Panc1 (cell line): ENCODE measurements around the gene BTLA. TPM values are rescaled to one million over a fixed set of nuclear protein-coding genes. Genes with fewer than 3 reads are reported as not detected.

ENCODE experiments used
- ATAC-seq: fragments of 200-7000 bp; cut with Tn5 transposase; 2 replicates; pipeline ENCODE4 v1.9.1; 2020; ENCODE audit warnings: mild to moderate bottlenecking, moderate library complexity
- BruUV-seq: library from RNA; stranded (reverse); fragments of 400-500 nt; replicated peaks from 2 replicates; lab custom pipeline; 2021; lab: Mats Ljungman, UMichigan
- CTCF ChIA-PET: fragments of 300-600 bp; sonication (Branson Sonifier 250); formaldehyde crosslinking; loops from one replicate; lab custom pipeline; 2022; ENCODE audit warnings: antibody characterized with exemption; lab: Charles Lee
- POLR2A ChIA-PET: fragments of 300-600 bp; sonication (Branson Sonifier 250); formaldehyde crosslinking; loops from one replicate; lab custom pipeline; 2022; ENCODE audit warnings: antibody characterized with exemption; lab: Charles Lee
- DNase-seq: peaks from one replicate; pipeline ENCODE4 v3.0.0-alpha.2; 2010; ENCODE audit warnings: low read depth, low spot score
- H3K27ac ChIP-seq: 2 replicates; pipeline ENCODE4 v1.5.1; 2011; ENCODE audit warnings: mild to moderate bottlenecking, low read length, inconsistent platforms
- H3K27me3 ChIP-seq: fragments of 200-500 bp; sonication (Bioruptor generic); 2 replicates; pipeline ENCODE4 v1.6.0; 2014; ENCODE audit warnings: low read length, inconsistent platforms; ENCODE audit not compliant: control insufficient read depth, insufficient read depth
- H3K36me3 ChIP-seq: fragments of 200-500 bp; sonication (Bioruptor generic); 2 replicates; pipeline ENCODE4 v1.5.1; 2014; ENCODE audit warnings: inconsistent platforms, mild to moderate bottlenecking, low read length, moderate library complexity; ENCODE audit not compliant: control insufficient read depth, insufficient read depth
- H3K4me1 ChIP-seq: 2 replicates; pipeline ENCODE4 v1.5.1; 2011; ENCODE audit warnings: inconsistent platforms, mild to moderate bottlenecking, low read length, moderate library complexity; ENCODE audit not compliant: control insufficient read depth, insufficient read depth
- H3K4me3 ChIP-seq, 2 experiments: 2 replicates each; pipeline ENCODE4 v1.5.1; 2011 to 2012; ENCODE audit warnings: low read depth in 2 of 2, low read length in 2 of 2, mild to moderate bottlenecking in 2 of 2, inconsistent platforms in 1 of 2, moderate library complexity in 1 of 2
- H3K9me3 ChIP-seq: fragments of 200-500 bp; sonication (Bioruptor generic); 2 replicates; pipeline ENCODE4 v1.5.1; 2014; ENCODE audit warnings: low read depth, mild to moderate bottlenecking, inconsistent platforms, low read length, moderate library complexity; ENCODE audit not compliant: control insufficient read depth, insufficient read depth
- CTCF ChIP-seq: fragments of 450-650 bp; IDR thresholded peaks from 2 replicates; pipeline ENCODE4 v1.5.1; 2017; ENCODE audit warnings: mild to moderate bottlenecking
- POLR2AphosphoS5 ChIP-seq: IDR thresholded peaks from 2 replicates; pipeline ENCODE4 v1.6.1; 2012; ENCODE audit warnings: mild to moderate bottlenecking, low read depth, low read length, moderate library complexity
- REST ChIP-seq, 2 experiments: IDR thresholded peaks; 2 replicates each; pipeline ENCODE4 v1.6.1; 2011 to 2012; ENCODE audit warnings: low read depth in 2 of 2, control low read depth in 1 of 2, low read length in 1 of 2, mild to moderate bottlenecking in 1 of 2, moderate library complexity in 1 of 2; ENCODE audit not compliant: insufficient read depth in 1 of 2
- SIN3A ChIP-seq: IDR thresholded peaks from 2 replicates; pipeline ENCODE4 v1.6.1; 2012; ENCODE audit warnings: low read depth, mild to moderate bottlenecking, low read length, moderate library complexity, borderline replicate concordance; ENCODE audit not compliant: insufficient read depth
- TCF7L2 ChIP-seq: IDR thresholded peaks from 2 replicates; pipeline ENCODE4 v1.6.1; 2011; ENCODE audit warnings: mild to moderate bottlenecking, low read depth, low read length, inconsistent platforms
- in situ Hi-C: cut with HindIII; loops from 2 replicates; pipeline ENCODE4 v1.10.0; 2016; ENCODE audit warnings: low sequenced_read_pairs, low pct_unique_long_range_greater_than_20kb
- intact Hi-C: fragments of 100-400 bp; cut with micrococcal nuclease; formaldehyde crosslinking; loops from one replicate; pipeline ENCODE4 v1.10.0; 2022; ENCODE audit not compliant: unreplicated experiment
- total RNA-seq: library from RNA; stranded (reverse); gene quantifications from one replicate; pipeline ENCODE4 v1.2.1, GENCODE V29; 2021; ENCODE audit not compliant: unreplicated experiment

BTLA gene
- total RNA-seq, 1 experiment from 2014 or later, result not detected

GRCh38 chr3:112437146-112438022 is 61.9 kb downstream of the BTLA start:
- Histone ChIP-seq H3K27me3 (no peaks in the 10 kb centered on the region), H3K4me1 (no peaks in the 10 kb centered on the region), H3K36me3 (no peaks in the 10 kb centered on the region), H3K9me3 (no peaks in the 10 kb centered on the region), H3K27ac (no peak overlapping the region), H3K4me3 (no peak overlapping the region)
- BruUV-seq, result no TSS peak
- ATAC-seq (peak; percentile 87), DNase-seq (peak; percentile 4)
- intact Hi-C loops (loop anchor here (2.0 to 5.0 kb wide), 2 partner anchors 110 to 301 kb away; no protein-coding TSS in a partner anchor), in situ Hi-C loops (no loop called here)
- TF ChIP-seq REST (IDR thresholded peaks at IDR 0.05; ENCODE audit: insufficient read depth in 1 of 2, low read depth in 2 of 2, low read length in 1 of 2) (no peak), CTCF (peak; percentile 74)
- CTCF ChIA-PET, result interaction anchor here (1.0 kb wide), 2 partner anchors 143 to 144 kb away, joined by 3 to 13 read pairs; partner anchors contain the start of gene SLC9C1
- POLR2A ChIA-PET, result no interaction called here

GRCh38 chr3:112429960-112430359 is 69.3 kb downstream of the BTLA start:
- Histone ChIP-seq H3K4me3 (no peak overlapping the region), H3K27ac (no peak overlapping the region), H3K9me3 (no peaks in the 10 kb centered on the region), H3K4me1 (no peaks in the 10 kb centered on the region), H3K27me3 (no peaks in the 10 kb centered on the region), H3K36me3 (no peaks in the 10 kb centered on the region)
- BruUV-seq, result no TSS peak
- no peak for ATAC-seq
- intact Hi-C loops (no loop called here), in situ Hi-C loops (no loop called here)
- CTCF ChIA-PET, result no interaction called here
- DNase-seq, result no peak
- TF ChIP-seq REST (IDR thresholded peaks at IDR 0.05; ENCODE audit: insufficient read depth in 1 of 2, low read depth in 2 of 2, low read length in 1 of 2) (no peak), POLR2AphosphoS5 (no peak), TCF7L2 (no peak), SIN3A (no peak), CTCF (no peak)
- POLR2A ChIA-PET, result no interaction called here
